NCI-H774 (cell line): ENCODE data around the gene FBXO9.
"Not testable (repeated sequence)": the region's sequence is repeated elsewhere in the genome, so short reads cannot be mapped to it uniquely, and the experiment has no call there.

ENCODE experiments used
- DNase-seq: peaks from one replicate; lab custom pipeline; 2025; lab: John Stamatoyannopoulos, UW

Gene FBXO9

DNA sequence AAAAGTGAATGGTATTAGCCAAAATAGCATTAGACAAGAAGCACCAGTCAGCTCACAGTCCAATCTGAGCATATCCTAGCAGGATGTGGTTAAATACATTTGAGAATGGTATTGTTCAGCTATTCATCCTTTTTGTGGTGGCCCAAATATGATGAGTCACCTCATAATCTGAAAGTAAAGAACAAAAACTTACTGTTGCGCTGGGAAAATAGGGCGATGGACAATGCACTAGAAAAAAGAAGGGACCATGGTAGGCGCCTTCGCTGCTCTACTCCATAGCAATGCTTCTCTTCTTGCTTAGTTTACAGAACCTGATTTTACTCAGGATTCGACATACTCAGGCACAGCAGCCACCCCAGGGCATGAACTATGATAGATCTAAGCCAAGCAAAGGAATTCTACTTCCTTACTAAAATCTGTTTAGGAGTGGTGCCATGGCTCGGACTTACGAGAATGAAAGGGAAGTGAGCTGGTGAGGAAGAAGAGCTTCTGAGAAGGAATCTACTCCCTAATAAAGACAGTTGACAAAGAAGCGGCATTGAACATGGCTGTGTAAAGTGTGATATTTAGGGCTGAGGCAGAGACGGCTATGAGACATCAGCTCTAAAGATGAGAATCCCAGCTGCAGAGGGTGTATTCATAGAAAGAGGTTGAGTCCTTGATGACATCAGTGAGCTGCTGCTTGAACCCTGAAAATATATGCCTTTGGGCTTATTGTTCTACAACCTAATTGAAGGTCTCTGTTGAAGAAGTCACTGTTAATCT, 16.6 kb upstream of the FBXO9 start:
- no peak for DNase-seq

DNA sequence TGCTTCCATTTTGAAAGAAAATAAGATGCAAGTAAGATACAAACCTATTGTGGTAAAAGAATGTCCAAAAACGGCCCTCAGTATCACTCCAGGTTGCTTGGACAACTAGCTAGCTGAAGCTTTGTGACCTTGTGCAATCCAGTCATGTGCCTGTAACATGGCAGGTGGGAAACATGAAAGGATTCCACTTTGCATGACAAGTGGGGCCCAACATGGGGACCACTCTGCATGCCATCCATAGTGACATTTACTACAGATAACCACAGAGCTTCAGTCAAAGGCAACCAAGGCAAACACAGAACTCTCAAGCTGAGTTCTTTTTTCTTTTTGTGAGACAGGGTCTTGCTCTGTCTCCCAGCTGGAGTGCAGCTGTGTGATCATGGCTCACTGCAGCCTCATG, 15.8 kb upstream of the FBXO9 start:
- no peak for DNase-seq

DNA sequence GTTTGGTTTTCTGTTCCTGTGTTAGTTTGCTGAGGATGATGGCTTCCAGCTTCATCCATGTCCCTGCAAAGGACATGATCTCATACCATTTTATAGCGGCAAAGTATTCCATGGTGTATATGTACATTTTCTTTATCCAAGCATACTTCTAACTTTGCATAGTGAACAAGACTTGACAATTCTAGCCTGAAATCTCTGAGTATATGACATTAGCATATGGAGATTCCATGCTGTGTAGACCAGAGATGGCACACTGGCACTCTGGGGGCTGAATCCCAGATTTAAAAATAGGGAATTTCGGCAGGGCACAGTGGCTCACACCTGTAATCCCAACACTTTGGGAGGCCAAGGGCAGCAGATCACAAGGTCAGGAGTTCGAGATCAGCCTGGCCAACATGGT, 13.1 kb upstream of the FBXO9 start:
- not testable (repeated sequence) for DNase-seq

DNA sequence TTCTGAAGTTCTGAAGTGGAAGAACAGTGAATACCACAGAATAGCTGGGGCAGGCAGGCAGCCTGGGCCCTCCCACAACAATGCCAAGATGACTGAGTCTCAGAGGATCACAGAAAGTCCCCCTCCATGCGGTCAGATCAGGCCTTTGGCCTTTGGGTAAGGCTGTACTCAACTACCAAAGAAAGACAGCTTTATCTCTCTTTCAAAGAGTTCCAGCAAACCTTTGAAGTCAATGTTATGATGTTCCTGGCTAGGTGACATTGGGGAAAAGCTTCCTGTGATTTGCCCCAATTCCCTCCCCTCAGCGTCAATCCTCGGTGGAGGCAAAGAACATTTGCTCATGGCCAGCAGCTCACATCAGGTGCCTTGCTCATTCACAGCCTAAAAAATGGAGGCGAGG, 10.7 kb upstream of the FBXO9 start:
- no peak for DNase-seq

DNA sequence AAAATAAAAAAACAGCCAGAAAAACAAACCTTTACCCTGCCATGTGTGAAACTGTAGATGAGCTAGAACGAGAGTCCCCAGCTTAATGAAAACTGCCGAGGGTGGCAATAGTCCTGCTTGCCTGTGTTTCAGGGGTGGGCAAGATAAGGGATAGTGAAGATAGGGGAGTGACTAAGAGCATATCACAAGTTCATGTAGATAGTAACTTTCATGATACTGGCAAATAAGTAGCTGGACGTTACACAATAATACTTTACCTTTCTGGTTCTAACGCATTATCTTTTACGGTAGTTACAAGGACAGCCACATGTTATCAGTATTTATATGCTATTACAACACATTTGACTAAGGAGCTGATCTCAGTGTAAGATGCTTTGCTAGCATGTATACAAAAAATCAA, 9.3 kb upstream of the FBXO9 start:
- DNase-seq = no peak

DNA sequence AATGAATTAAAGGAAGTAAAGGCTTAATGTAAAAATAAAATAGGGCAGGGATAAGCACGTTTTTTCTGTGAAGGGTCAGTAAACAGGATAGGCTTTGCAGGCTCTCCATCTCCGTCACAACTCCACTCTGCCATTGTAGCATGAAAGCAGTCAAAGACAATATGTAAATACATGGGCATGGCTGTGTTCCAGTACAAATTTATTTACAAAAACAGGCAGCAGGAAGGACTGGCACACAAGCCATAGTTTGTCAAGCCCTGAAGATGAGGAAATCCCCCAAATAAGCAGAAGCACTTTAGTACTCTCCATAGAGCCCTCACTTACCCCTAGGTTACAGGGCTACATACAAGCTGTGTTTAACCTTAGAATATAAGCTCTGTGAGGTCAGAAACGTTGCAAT, 8.9 kb upstream of the FBXO9 start:
- DNase-seq = peak; percentile 37

DNA sequence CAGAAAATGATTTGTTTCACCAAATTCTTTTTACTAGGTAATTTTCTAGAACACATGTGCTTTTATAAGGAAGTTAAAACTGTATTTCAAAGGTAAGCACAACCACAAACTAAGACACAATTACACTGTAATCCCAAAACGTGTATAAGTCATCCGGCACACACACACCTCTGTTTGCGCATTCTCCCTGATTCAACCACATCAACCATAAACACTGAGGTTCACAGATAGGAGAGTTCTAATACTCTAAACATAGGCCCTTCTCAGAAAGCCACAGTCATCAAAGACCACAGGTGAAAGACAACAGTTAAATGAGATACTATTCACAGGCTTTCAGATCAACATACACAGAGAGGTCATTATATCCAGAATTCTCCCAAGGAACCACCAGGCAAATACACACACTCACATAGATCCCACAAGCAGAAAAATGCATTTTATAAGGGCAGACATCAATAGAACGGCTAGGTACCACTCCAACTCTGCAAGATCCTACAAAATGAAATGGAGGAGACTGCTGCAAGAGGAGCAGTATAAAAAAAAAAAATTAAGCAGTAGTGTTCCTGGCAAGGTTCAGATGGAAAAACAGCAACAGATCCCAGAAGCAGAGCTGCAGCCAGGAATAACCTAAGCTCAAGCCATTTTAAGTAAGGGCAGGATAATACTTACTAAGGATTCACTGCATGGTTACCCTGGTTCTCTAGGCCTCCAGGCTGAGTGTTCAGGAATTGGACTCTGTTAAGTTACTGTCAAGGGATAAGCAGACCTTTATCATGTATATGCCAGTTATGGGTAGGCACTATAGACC, 6.6 kb upstream of the FBXO9 start:
- no peak for DNase-seq

DNA sequence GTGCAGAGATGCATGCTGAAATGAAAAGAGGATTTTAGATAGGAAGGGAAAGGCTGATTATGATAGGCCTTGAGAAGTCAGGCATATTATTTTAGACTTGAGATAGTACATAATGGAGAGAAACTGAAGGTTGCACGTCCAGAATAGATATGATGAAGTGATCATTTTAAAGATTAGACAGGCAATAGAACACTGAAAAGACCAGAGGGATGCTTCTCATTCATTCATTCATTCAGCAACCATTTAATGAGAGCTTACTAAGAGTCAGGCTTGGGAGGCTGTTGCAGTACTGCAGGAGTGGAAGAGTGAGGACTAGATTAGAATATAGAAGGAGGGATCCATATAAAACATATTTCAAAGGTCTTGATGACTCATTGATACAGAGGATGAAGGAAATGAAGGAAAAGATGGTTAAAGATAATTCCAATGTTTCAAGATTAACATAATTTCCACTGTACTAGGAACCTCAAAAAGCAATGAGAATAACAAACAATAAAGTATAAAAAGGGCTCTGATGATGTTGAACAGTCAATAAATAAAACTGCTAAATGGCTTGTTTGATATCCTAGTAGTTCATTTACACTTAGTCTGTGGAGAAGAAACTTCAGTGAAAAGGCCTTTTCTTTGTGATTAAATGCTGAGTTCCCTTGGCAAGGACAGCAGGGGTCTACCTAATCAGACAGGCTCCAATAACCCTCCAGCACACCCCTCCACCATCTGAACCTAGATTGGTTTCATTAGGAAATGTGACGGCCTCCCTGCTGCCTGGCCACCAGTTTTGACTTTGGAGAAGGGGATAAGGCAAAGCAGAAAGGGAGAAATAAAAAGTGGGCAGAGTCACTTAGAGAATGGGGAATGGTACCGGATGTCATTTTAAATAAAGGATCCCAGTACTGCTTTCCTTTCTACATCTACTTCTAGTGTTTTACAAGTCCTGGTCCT, 5.3 kb upstream of the FBXO9 start:
- DNase-seq = no peak

DNA sequence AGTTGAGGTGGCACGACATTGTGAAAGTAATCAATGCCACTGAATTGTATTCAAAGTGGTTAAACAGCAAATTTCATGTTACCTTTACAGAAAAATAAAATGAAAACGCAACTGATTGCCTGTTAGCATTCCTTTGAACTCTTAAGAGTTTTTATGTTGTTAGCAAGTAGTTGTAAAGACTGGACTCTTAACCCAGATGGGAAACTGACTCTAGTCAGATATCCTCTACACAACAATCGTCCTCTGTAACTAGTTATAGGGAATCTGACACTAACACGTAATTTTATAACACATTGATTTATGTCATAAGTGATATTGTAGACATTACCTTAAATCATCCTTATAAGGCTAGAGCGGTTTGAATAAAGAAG, 3.0 kb upstream of the FBXO9 start:
- DNase-seq = no peak

DNA sequence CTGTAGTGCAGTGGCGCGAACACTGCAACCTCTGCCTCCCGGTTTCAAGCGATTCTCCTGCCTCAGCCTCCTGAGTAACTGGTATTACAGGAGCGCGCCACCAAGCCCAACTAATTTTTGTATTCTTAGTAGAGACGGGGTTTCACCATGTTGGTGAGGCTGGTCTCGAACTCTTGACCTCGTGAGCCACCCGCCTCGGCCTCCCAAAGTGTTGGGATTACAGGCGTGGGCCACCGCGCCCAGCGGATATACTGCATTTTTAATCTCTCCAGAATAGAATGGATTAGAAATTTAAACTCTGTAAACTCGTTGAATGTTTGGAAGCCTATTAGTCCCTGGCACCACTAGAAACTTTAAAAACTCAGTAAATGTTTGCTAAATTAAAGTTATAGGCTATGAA, 949 bp upstream of the FBXO9 start:
- DNase-seq = not testable (repeated sequence)

DNA sequence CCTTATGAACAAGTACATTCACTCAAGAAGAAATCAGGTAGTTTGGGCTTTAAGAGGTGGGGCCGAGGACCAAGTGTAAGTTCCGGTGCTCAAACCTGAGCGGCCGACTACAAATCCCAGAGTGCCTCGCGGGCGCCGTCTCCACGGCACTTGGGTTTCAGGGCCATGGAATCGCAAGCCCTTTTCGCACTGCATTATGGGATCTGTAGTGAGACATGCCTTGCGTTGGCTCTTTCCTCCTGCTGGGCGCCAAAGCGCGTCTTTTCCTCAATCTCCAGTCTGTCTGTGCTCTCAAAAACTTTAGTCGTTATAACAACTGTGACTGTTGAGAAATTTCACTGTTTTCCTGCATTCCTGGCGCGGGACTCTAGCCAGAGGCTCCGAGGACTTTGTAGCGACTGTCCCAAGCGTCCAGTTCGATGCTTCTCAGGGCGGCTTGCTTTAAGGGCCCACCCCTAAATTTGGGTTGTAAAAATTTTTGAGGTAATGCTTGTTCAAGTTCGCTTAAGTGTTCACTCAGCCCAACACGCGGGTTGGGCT, 408 bp upstream of the FBXO9 start:
- peak; percentile 97 for DNase-seq

DNA sequence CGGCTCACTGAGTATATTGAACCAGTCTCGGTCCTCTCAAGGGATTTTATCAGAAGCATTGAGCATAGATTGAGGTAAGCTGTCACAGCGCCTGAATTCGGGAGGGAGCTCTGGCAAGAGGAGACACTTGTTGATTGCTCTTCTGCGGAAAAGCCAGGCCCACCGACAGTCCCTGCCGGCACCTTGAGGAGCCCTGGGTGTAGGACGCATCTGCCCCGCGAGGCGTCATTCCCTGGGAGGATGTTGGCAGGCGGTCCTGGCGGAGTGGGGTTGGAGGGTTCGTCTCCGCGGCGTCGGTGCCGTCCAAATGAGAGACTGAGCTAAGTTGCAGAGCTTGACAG, 843 bp downstream of the FBXO9 start:
- DNase-seq = no peak

DNA sequence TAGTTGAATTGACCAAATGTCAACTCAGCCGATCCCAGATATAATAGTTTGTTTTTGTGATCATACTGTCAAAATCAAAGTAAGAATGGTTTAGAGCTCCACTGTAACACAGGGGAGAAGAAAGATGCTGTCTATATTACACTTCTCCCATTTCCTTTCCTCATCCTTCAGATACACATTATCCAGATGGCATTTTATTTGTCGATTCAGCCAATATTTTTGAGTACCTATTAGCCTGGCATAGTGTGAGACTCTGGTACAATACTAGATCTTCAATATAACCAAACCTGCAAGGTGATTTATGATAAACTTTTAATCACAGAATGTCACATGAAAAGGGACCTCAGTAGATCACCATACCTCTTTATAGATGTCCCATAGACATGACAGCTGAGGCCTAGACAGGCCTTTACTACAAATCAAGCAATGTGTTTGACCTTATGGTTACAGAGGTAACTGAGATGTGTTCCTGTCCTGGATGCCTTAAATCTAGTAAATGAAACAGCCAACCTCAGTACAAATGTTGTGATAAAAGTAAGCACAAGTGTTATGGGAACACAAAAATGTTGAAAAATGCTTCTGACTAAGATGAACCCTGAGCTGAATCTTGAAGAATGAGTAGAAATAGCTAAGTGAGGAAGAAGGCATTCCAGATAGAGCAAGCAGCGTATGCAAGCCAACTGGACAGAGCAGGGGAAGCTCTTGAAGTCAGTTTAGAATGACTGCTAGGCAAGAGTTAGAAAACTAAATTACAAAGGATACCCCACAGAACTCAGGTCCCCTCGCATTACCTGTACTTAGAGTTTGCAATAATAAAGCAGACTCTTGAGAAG, 1.9 kb downstream of the FBXO9 start:
- DNase-seq = no peak

DNA sequence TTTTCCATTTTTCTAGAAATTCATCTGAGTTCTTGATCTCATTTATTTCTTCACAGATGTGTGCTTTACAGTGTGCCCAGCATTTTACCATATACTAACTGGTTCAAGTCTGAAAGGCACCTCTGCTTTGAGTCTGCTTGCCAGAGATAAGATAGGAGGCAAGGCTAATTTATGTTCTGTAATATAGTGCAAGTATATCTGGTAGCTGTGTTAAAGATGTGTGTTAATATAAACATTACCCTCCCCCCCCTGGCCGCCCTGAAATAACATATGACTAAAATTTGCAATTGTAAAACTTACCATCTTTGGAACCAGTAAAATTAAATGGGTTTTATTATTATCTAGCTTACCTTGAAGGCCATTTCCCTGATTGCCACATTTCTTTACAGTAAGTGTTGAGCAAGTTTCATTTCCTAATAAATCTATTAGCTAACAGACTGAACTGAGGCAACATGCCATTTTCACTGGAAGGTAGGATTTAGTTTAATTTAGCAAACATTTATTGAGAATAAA, 2.7 kb downstream of the FBXO9 start:
- no peak for DNase-seq

DNA sequence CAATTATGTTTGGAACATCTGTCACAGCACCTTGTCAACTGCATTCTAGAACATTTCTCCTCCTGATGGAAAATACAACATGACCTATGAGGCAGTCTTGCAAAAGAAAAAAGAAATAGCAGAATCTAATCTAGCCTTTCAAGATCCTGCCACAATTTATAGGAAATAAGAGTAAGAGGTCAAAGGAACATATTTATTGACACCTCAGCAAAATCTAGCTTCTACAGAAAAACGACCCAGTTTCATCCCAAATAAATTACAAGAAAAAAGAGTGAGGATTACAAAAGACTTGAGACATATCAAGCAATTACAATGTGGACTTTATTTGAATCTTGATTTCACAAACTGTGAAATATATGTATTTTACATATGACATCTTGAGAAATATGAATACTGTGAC, 4.2 kb downstream of the FBXO9 start:
- DNase-seq = no peak

DNA sequence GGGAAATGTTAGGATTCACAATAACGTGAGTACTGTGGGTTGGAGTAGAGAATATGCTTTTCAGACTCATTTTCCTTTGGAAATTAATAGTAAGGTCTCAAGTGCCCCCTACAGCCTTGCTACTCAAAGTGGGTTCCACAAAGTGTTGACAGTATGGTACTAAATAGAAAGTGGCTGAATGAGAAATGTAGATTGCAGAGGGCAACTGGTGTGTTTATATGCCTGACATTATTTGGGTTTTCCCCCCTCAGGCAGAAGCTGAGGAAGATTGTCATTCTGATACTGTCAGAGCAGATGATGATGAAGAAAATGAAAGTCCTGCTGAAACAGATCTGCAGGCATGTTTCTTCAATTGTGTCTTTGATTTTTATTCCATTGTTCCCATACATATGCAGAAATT, 5.6 kb downstream of the FBXO9 start:
- DNase-seq = no peak

DNA sequence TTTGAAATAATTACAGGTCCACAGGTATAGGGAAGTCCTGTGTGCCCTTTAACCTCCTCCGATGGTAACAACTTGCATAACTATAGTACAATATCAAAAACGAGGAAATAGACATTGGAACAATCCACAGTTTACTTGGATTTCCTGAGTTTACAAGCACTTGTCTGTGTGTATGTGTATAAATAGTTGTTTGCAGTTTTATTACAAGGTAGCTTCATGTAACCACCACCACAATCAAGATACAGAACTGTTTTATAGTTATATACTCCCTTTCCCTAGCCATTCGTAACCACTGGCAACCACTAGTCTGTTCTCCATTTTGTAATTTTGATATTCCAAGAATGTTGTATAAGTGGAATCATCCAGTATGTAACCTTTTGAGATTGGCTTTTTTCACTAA, 9.1 kb downstream of the FBXO9 start:
- DNase-seq = no peak

DNA sequence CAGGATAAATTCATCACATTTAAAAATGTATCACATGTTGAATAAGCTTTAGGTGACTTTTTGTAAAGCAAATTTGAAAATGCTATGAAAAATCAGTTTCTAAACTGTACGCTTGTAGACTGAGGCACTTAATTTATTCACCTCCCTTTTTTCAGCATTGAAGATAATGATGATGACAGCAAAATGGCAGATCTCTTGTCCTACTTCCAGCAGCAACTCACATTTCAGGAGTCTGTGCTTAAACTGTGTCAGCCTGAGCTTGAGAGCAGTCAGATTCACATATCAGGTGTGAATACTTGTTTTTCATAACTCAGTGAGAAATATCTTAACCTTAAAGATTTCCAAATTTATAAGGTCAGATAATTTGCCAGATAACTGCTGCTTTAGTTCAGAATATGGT, 15.6 kb downstream of the FBXO9 start:
- no peak for DNase-seq

DNA sequence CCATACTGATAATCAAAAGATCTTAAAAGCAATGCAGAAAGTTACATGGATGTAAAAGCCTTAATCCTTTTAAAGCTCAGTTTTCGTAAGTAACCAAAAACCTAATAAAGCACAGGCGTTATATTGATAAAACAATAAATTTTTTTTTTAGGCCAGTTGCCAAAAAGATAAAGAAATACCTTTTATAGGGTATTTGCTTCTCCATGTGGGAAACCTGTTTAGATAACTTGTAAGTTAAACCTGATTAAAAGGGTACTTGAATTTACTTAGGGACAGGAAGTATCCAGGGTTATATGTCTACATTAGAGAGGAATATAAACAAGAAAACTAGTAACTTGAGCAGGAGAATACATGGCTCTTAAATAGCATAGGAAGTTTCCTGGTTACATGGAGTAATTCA, 21.1 kb downstream of the FBXO9 start:
- no peak for DNase-seq

DNA sequence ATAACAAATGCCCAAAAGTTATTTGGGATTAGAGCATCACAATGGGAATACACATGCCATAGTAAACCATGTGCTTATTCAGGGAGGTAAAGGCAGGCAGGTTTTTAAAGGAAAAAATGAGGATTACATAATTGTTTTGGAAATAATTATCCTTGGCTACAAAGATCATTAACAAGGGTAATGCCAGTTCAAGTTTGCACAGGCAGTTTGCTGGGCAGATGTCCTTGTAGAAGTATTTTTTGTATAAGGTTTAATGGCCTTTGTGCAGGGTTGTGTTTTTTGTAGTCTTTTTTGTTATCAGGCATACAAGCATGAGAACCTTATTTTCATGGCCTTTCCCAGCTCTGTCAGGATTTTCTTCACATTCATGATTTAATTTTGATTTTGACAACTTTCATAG, 24.7 kb downstream of the FBXO9 start:
- DNase-seq = no peak

DNA sequence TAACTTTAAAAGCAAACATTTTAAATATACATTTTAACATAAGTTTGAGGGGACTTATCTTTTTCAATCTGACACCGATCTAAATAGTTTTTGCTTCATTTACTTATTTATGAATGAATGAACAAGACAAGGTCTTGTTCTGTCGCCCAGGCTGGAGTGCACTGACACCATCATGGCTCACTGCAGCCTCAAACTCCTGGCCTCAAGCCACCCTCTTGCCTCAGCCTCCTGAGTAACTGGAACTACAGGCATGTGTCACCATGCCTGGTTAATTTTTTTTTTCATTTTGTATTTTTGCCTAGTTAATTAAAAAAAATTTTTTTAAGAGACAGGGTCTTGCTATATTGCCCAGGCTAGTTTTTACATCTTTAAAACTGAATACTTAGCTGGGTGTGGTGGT, 25.4 kb downstream of the FBXO9 start:
- DNase-seq = no peak
